ENCODE results near the gene S100A13.

GRCh38 chr1:153570874-153571273 lies 56.4 kb downstream of the S100A13 start:
- TF ChIP-seq CTCF (conservative IDR thresholded peaks at IDR 0.05; ENCODE audit: low read depth, low read length) (no peak), EZH2 (IDR thresholded peaks at IDR 0.05; ENCODE audit: borderline replicate concordance, low read depth, low read length, poor library complexity, severe bottlenecking) (no peak)

All from A673 (cell line).